HG03571 (cell line): ENCODE results near the gene TAC3.
A peak's percentile ranks its signal among the peaks of the same experiment; 100 is the strongest.

Experiments used
- ATAC-seq: cut with Tn5 transposase; IDR thresholded peaks from one replicate; pipeline ENCODE4 v1.9.1; 2021; ENCODE audit not compliant: unreplicated experiment

TAC3 gene

GRCh38 chr12:57005980-57006808 is 10.1 kb downstream of the TAC3 start, which contains the start of gene ZBTB39:
TSS of gene ZBTB39 (minus strand) at chr12:57006546. CDS start at chr12:57004917, 1,629 bp downstream.
- peak; percentile 52 for ATAC-seq

DNA sequence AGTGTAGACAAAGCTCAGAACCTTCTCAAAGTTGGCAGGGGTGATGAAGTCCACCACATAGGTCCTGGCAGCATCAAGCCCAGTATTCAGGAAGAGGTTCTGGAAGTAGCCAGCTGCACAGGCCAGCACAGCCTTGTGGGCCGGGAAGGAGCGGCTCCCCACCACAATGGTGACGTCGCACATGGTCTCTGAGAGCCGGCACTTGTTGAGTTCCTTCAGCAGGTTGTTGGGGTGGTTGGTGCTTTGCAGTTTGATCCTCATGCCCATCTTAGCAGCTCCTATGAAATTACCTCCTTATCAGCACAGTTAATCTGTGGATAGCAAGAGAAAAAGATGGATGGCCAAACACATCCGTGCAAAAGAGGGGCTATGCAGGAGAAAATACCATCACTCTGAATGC is 11.7 kb downstream of the TAC3 start:
- ATAC-seq: no peak

- no peak for ATAC-seq
Measured at GRCh38 chr12:57003395-57003794, 12.9 kb downstream of the TAC3 start.

- ATAC-seq: no peak
Measured at GRCh38 chr12:57001448-57001906, 14.9 kb downstream of the TAC3 start.

- no peak for ATAC-seq
Measured at GRCh38 chr12:57000393-57000792, 15.9 kb downstream of the TAC3 start.

GRCh38 chr12:56999456-56999855 is 16.9 kb downstream of the TAC3 start:
- no peak for ATAC-seq

DNA sequence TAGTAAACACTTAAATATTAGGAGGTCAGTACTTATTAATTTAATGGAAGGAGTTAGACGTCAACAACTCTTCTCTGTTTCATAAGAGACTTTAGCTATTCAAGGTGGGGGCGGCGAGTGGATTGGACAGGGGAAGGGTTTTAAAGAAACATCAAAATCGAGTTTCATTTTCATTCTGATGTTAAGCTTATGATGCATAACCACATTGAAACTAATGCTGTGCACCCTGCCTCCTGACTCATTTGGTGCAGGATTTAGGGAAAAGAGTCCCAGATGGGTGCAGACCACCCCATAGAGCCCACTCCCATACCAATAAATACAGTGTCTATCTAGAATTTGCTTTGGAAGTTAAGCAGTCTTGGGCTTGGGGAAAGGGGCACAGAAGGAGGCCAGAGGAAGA is 17.3 kb downstream of the TAC3 start:
- no peak for ATAC-seq

DNA sequence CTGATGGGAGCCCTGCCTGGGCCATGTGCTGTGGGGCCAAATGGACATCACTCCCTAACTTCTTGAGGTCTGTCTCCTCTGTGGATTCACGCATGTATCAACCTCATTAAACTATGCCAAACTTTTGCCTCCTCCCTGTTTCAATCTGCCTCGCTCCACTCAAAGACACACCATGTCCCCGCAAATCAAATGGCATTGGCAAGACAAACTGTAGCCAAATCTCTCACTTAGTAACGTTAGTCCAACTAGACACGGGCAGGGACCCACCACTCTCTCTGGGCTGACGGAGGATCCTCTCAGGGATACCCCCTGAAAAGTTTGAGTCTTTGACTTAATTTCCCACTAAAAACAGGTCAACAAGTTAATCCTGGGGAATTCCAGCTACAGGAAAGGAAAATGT is 18.0 kb downstream of the TAC3 start:
- no peak for ATAC-seq

DNA sequence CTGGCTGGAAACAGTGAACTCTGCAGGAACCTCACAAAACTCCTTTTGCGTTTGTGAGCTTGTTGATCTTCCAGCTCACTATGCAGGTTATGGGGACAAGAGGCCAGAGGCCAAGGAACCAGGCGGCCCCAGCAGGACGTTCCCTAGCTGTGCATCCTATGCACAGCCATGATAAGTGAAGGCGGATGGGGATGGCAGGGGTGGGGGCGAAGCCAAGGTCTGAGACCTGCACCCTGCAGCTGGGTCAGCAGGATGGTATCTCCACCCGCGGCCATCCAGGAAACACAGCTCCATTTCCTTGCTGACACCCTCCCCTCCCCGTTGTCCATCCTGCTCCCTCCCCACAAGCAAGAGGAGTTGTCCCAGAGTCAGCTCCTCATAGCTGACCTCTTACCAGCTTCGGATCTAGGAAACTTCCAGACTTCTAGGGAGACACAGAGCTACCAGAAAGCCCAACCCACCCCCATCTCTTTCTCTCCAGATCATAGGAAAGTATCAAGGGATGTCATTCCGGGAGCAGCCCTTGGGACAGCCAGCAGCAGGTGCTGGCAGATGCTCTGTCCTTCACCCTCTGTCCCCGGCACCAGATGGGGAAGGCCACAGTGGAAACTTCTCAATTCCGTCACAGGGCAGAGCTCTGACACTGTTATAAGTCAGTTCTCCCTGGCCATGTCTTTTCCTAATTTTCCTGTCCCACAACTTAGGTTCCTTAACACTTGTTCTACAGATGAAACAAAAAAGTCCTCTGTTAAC is 19.4 kb downstream of the TAC3 start:
- no peak for ATAC-seq

DNA sequence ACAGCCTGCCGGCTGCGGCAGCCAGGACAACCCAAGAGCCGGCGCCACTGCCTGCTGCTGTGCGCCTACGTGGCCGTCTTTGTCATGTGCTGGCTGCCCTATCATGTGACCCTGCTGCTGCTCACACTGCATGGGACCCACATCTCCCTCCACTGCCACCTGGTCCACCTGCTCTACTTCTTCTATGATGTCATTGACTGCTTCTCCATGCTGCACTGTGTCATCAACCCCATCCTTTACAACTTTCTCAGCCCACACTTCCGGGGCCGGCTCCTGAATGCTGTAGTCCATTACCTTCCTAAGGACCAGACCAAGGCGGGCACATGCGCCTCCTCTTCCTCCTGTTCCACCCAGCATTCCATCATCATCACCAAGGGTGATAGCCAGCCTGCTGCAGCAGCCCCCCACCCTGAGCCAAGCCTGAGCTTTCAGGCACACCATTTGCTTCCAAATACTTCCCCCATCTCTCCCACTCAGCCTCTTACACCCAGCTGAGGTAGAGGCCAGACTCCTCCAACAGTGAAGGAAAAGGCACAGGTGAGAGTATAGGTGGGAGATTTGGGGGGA is 20.3 kb downstream of the TAC3 start:
- ATAC-seq: no peak

- no peak for ATAC-seq
Measured at GRCh38 chr12:56995201-56995929, 21.0 kb downstream of the TAC3 start.

- no peak for ATAC-seq
Measured at GRCh38 chr12:56994231-56994746, 22.0 kb downstream of the TAC3 start.

GRCh38 chr12:56993346-56993745 is 23.0 kb downstream of the TAC3 start:
- no peak for ATAC-seq

DNA sequence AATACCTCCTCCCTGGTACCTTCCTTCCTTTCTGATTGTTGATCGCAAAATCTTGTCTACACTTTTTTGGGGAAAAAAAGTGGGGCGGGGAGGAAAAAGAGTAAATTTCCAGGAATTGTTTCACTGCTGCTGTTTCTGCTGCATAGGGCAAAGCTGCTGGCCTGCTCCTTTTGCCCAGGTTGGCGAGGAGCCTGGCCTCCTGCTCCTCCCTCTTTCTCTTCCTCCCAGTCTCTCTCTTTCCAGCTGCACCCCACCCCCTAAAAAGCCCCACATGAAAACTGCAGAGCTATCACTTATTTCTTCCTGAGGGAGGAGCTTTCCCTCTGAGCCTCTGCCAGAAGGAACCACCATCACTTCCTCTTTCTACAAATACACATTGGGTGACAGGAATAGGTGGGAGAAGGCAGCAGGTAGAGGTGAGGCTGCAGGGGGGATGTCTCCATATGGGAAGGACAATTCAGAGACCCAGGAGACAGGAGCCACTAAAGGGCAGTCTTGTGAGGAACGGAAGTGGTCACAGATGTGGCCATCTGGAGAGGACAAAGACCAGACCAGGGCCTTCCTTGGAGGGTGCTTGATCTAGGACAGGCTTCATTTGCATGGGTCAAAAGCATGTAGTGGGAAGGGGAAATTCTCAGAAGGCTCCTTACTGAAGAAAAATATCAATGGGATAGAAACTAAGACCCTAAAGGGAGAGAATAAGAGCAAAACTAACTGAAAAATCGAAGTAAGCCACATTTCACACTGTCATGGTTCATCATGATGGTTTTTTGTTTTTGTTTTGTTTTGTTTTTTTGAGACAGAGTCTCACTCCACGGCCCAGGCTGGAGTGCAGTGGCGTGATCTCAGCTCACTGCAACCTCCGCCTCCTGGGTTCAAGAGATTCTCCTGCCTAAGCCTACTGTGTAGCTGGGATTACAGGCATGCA is 24.7 kb downstream of the TAC3 start:
- no peak for ATAC-seq

DNA sequence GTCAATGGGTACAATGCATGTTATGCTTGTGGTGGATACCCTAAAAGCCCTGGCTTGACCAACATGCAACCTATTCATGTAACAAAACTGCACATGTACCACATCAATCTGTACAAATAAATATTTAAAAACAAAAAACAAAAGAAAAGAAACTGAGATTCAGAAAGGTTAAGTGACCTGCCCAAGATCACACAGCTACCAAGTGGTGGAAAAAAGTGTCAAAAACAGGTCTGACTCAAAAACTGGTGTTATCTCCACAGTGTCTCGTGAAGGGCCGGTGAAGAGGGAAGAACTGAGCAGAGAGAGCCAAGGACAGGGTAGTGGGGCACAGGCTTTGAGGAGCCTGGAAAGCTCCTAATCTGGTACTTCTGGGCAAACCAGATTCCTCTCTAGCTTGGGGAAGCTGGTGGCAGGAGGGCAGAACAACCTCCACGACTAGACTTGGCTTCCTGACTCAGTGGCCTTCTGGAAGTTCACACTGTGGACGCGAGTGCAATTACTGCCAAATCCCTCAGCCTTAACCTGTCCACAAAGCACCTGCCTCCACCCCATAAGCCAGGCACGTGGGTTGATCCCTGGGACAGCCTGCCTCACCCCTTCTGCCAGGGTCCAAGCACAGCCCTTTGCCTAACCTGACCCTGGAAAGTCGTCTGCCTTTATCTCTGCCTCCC is 25.5 kb downstream of the TAC3 start:
- no peak for ATAC-seq

- no peak for ATAC-seq
Measured at GRCh38 chr12:56989861-56990610, 26.3 kb downstream of the TAC3 start.

DNA sequence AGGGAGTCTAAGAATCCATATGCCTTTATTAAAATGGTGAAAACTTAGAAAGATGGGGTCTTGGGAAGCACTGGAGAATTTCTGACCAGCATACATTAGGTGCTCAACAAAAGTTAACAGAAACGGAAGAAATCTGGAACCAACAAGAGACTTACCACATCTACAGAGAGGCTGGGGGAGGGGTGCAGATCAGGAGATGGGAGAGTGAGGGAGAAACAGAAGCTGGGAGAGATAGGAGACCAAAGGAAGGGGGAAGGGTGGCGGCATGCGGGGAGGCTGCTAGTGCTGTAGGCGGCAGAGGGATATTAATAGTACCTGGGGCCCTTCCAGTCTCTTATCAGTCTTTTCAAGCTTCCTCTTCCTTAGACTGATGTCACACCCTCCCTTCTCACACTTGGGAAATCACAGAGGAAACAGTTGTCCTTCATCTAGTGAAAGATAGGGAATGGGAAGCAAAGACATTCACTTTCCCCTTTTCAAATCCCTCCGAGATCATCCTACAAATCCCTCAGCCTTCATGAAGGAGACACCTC is 28.1 kb downstream of the TAC3 start:
- ATAC-seq: no peak

DNA sequence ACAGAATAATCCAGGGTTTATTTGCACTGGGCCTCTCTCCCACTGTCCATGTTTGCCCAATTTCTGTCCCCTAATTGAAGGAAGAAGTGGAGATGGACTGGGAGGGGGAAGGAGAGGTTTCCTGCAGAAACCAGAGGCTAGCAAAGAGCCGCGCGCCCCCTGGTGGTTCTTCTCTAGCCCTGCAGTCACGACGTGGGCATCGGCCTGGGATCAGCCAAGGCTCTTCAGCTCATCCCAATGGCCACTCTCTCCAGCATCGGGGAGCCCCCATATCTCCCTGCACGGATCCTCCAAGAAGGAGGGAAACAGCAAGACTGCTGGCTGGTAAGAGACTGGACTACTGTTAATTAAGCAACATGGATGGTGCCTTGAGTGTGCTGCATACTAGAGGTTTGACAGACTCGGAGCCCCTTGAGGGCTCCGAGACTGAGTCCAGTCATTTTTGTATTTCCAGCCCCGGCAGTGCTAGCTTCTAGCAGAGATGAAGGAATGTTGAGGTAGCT is 28.7 kb downstream of the TAC3 start:
- no peak for ATAC-seq
